A549 treated with dexamethasone at 1 μM for 4 hours (cell line): ENCODE measurements around the gene XPO6. TPM values are rescaled to one million over a fixed set of nuclear protein-coding genes. Genes with fewer than 3 reads are reported as not detected.

Experiments used
- total RNA-seq: library from RNA; stranded (reverse); fragments of 200-300 nt; extraction: Qiagen RNA extraction; gene quantifications from 5 replicates; pipeline ENCODE4 v1.2.3, GENCODE V29; 2022

The XPO6 gene, protein sequence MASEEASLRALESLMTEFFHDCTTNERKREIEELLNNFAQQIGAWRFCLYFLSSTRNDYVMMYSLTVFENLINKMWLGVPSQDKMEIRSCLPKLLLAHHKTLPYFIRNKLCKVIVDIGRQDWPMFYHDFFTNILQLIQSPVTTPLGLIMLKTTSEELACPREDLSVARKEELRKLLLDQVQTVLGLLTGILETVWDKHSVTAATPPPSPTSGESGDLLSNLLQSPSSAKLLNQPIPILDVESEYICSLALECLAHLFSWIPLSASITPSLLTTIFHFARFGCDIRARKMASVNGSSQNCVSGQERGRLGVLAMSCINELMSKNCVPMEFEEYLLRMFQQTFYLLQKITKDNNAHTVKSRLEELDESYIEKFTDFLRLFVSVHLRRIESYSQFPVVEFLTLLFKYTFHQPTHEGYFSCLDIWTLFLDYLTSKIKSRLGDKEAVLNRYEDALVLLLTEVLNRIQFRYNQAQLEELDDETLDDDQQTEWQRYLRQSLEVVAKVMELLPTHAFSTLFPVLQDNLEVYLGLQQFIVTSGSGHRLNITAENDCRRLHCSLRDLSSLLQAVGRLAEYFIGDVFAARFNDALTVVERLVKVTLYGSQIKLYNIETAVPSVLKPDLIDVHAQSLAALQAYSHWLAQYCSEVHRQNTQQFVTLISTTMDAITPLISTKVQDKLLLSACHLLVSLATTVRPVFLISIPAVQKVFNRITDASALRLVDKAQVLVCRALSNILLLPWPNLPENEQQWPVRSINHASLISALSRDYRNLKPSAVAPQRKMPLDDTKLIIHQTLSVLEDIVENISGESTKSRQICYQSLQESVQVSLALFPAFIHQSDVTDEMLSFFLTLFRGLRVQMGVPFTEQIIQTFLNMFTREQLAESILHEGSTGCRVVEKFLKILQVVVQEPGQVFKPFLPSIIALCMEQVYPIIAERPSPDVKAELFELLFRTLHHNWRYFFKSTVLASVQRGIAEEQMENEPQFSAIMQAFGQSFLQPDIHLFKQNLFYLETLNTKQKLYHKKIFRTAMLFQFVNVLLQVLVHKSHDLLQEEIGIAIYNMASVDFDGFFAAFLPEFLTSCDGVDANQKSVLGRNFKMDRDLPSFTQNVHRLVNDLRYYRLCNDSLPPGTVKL
- 64.9 to 103 TPM (median 91.6 TPM) in 5 replicates for total RNA-seq

DNA sequence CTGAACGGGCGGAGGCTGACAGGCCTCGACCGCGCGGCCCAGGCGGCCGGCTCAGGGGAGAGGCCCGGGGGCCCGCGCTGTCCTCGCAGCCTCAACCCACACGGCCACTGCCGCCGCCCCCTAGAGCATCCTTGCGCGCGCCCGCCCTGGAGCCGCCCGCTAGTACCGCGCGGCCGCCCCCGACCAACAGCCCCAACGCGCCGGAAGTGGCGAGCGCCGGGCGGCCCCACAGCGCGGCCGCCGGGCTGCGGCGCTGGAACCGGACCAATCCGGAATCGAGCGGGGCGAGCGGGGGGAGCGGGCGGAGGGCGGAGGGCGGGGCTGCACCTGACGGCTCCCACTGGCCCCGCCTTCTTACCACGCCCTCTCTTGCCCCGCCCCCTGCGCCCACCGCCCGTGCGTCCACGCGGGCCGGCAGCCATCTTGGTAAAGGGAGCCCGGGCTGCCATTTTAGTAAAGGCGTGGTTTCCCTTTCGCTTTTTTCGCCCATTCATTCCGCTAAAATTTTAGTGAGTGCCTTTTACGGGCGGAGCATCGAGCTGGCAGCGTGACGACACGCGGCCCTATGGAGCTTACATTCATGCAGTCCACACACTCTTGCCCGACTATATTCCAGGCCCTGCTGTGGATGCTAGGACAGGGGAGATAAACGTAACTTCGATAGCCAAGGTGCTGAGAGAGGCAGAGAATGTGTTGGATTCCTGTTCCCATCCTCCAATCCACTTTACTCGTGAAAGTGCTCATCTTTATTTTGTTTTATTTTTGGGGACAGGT, at the start of gene XPO6:
XPO6 (minus strand) TSS at position 208 of the 774 bp plus-strand sequence. CDS start 597 bp downstream, outside the sequence.

DNA sequence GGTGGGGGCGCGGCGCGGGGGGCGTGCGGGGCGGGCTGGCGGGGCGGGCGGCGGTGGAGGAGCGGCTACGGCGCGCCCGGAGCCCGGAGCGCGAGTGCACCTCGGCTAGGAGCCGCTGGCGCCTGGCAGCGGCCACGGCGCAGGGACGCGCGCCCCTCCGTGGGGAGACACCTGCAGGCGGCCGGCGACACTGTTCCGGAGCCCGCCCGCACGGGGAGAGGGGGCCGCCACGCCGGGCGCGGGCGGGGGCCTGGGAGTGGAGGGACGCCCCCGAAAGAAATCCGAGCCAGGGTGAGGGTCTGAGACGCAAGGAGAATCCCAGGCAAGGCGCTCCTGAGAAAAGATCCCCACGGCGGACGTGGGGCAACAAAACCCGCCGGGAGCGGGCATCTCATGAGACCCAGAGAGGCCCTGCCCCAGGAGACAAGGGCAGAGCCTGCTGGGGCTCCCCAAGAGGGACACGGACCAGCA, 148.1 kb downstream of the XPO6 start, which contains the start of gene GSG1L:
GSG1L (minus strand) TSS at position 124 of the 471 bp plus-strand sequence. CDS start 290 bp downstream, outside the sequence.

Other genes with a start within 250 kb of the XPO6 start
- gene GSG1L, start 148.3 kb downstream of the XPO6 start, total RNA-seq = 0.04 to 0.09 TPM in 2 of 5 replicates, not detected in the others
- 0.16 to 0.47 TPM (median 0.36 TPM) in 5 replicates for gene SBK1, start 80.6 kb upstream of the XPO6 start, total RNA-seq
- gene NPIPB6, start 151.5 kb upstream of the XPO6 start, total RNA-seq = 1.5 to 2.3 TPM (median 1.6 TPM) in 5 replicates
- 69.7 to 108 TPM (median 77.8 TPM) in 5 replicates for gene EIF3CL, start 191.9 kb upstream of the XPO6 start, total RNA-seq